ENCODE data around the gene SIRPB2.
"Not testable (repeated sequence)": the region's sequence is repeated elsewhere in the genome, so short reads cannot be mapped to it uniquely, and the experiment has no call there.

SIRPB2 gene

GRCh38 chr20:1499528-1500420 is 8.6 kb upstream of the SIRPB2 start:
- DNase-seq, result no peak

GRCh38 chr20:1497371-1497770 is 6.2 kb upstream of the SIRPB2 start:
- not testable (repeated sequence) for DNase-seq

GRCh38 chr20:1496930-1497329 is 5.7 kb upstream of the SIRPB2 start:
- no peak for DNase-seq

- no peak for DNase-seq
Measured at GRCh38 chr20:1494436-1494835, 3.2 kb upstream of the SIRPB2 start.

- no peak for DNase-seq
Measured at GRCh38 chr20:1493536-1493935, 2.3 kb upstream of the SIRPB2 start.

GRCh38 chr20:1491860-1492642 is 831 bp upstream of the SIRPB2 start:
- DNase-seq, result no peak

GRCh38 chr20:1490643-1491195 is 501 bp downstream of the SIRPB2 start:
- no peak for DNase-seq

- DNase-seq, result no peak
Measured at GRCh38 chr20:1489764-1490436, 1.3 kb downstream of the SIRPB2 start.

- DNase-seq, result no peak
Measured at GRCh38 chr20:1489325-1489724, 1.9 kb downstream of the SIRPB2 start.

- no peak for DNase-seq
Measured at GRCh38 chr20:1486566-1486965, 4.7 kb downstream of the SIRPB2 start.

GRCh38 chr20:1484438-1485116 is 6.6 kb downstream of the SIRPB2 start:
- DNase-seq, result no peak

GRCh38 chr20:1479831-1480595 is 11.2 kb downstream of the SIRPB2 start:
- no peak for DNase-seq

- no peak for DNase-seq
Measured at GRCh38 chr20:1478566-1478965, 12.7 kb downstream of the SIRPB2 start.

GRCh38 chr20:1477896-1478490 is 13.2 kb downstream of the SIRPB2 start:
- no peak for DNase-seq

GRCh38 chr20:1474817-1475603 is 16.2 kb downstream of the SIRPB2 start:
- no peak for DNase-seq

GRCh38 chr20:1474325-1474724 is 16.9 kb downstream of the SIRPB2 start:
- no peak for DNase-seq

GRCh38 chr20:1473246-1474220 is 17.7 kb downstream of the SIRPB2 start:
- DNase-seq, result no peak

GRCh38 chr20:1472556-1473245 is 18.5 kb downstream of the SIRPB2 start:
- no peak for DNase-seq

GRCh38 chr20:1471242-1471641 is 20.0 kb downstream of the SIRPB2 start:
- no peak for DNase-seq
